ENCODE measurements around the gene CNTNAP2.
"Not testable (repeated sequence)": the region's sequence is repeated elsewhere in the genome, so short reads cannot be mapped to it uniquely, and the experiment has no call there.

CNTNAP2 gene

DNA sequence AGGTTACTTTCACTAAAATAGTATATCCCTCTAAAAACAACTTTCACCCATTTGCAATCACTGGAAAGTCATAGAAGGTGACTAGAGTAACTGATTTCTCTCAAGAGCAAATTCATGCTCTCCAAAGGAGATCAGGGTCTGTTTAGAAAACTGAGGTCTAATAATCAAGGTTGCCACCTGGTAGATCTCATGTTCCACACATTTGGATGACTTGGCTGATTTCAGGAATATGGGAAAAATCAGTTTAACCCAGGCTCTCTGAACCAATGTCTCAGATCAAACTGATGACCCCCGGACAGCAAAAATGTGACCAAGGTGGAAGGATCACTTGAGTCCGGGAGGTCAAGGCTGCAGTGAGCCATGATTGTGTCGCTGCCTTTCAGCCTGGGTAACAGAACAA is 1911.6 kb downstream of the CNTNAP2 start:
- no peak for DNase-seq (ENCODE audit: low spot score)

DNA sequence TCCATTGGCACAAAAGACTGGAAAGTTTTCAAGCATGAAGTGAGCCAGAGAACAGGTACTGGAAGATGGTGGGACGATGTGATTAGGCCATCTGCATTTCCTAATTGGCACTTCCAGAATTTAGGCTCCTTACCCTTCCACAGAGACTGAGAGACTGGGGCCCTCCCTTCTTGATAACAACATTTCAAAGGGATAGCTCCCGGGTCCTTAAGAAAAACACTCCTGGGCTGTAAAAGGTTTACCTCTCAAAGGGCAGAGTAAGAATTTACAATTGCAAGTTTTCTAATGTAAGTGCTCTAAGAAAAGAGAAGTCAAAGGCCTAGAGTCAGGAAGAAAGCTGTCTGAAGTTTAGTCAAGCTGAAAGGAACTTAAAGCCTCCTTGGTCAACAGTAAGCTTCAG is 1914.4 kb downstream of the CNTNAP2 start:
- no peak for DNase-seq (ENCODE audit: low spot score)

DNA sequence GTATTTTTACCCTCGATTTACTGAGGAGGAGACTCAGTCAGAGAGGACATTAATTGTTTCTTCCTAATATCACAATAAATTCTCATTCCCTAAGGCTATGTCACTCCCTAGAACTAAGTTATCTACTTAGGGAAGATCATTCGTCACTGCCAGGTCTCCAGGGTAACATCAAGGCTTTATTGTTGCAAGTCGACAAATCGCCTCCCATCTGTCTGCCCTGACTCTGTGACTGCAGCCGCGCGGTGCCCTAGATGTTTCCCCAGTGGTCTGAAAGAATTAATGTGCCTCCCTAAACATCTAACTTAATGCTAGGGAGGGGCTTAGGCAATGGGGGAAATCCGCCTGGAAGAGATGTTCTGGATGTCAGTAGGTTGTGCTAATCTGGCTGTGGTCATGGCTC is 1915.2 kb downstream of the CNTNAP2 start:
- DNase-seq (ENCODE audit: low spot score): no peak

DNA sequence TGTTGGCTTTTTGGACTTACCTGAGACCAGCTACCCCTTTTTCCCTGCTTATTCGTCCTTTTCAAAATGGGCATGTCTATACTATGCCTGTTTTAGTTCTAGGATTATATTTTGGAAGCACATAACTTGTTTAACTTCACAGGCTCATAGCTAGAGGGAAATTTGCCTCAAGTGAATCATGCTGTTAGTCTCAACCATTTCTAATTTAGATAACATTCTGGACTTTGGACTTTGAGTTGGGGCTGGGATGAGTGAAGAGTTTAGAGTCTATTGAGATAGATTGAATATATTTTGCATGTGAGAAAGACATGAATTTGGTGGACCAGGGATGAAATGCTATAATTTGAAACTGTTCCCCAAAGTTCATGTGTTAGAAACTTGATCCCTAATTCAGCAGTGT is 1919.3 kb downstream of the CNTNAP2 start:
- DNase-seq (ENCODE audit: low spot score): no peak

DNA sequence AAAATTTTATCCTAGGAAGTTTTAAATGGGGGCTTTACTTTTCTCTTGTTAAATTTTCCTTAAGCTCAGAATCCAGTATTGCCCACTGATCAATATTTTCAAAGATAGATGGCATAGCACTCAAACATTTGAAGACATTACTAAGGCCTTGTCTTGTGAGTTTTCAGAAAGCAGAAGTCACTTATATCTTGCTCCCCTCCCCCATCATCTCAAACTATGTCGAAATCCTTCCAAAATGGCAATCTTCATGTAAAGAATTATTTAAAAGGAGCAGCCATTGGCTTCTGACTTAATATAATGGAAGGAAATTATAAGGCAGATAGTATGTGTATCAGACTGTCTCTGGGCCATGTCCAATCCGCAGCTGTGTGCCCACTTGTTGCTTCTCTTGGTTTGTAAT is 1920.4 kb downstream of the CNTNAP2 start:
- no peak for DNase-seq (ENCODE audit: low spot score)

DNA sequence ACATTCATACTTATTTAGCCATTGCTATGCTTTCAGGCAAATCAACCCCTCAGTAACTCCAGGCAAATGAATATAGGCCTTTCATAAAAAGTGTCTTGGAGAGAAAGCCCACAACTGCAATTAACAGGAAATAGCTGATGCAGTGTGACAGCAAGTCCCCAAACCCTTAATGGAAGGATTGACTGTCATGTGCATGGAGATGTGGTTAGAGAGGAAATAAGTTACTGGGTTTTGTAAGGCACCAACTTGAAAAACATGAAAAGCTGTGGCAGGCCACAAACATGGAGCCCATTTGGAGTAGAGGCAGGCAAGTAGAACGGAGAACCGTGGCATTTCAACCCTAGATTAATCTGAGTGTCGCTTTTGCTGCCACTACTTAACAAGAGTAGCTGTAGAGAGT is 1924.6 kb downstream of the CNTNAP2 start:
- no peak for DNase-seq (ENCODE audit: low spot score)

- no peak for DNase-seq (ENCODE audit: low spot score)
These were observed 1926.5 kb downstream of the CNTNAP2 start for GRCh38 chr7:148042935-148043631.

- DNase-seq (ENCODE audit: low spot score): no peak
These were observed 1927.6 kb downstream of the CNTNAP2 start for GRCh38 chr7:148044173-148044572.

GRCh38 chr7:148045521-148045920 is 1928.9 kb downstream of the CNTNAP2 start:
- no peak for DNase-seq (ENCODE audit: low spot score)

DNA sequence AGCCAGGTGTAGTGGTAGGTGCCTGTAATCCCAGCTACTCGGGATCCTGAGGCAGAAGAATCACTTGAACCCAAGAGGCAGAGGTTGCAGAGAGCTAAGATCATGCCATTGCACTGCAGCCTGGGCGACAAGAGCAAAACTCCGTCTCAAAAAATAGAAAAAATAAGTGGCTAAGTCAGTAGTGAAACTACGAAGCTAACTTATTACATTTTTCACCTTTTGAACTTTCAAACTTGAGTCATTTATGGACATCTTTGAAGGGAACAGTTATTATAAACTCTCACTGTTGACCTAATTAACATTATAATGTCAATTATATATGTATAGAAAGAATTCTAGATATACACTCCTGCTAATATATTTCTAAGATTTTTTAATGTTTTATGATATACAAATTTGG is 1932.5 kb downstream of the CNTNAP2 start:
- DNase-seq (ENCODE audit: low spot score): no peak

- no peak for DNase-seq (ENCODE audit: low spot score)
These were observed 1934.0 kb downstream of the CNTNAP2 start for GRCh38 chr7:148050492-148051158.

DNA sequence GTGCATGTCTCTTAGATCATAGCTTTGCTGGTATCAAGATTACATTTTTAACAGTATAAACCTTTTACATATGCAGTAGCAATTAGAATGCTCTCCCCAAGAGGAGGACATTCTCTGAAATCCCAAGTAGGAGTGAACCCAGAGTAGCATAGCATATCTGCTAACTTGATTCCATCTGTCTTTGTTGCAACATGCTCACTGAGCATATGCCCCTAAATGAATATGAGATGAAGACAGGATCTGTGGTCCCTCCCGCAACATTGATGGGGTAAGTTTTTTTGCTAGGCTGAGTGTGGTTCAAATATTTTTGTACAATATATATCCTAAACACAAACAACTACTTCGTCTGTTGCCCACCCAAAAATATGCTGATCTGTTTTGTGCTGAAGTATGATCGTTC is 1939.8 kb downstream of the CNTNAP2 start:
- DNase-seq (ENCODE audit: low spot score): no peak

- DNase-seq (ENCODE audit: low spot score): no peak
These were observed 1941.5 kb downstream of the CNTNAP2 start for GRCh38 chr7:148058092-148058491.

DNA sequence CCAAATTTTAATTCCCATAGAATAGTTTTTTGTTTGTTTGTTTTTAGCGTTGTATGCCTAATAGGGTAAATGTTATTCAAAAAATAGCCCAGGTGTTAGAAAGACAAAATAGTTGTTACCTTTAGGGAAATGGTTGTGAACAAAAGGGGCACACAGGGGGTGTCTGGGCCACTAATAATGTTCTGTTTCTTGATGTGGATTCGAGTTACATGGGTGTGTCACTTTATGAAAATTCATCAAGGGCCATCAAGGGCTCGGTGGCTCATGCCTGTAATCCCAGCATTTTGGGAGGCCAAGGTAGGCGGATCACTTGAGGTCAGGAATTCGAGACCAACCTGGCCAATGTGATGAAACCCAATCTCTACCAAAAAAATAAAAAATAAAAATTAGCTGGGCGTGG is 1942.2 kb downstream of the CNTNAP2 start:
- DNase-seq (ENCODE audit: low spot score): no peak

- DNase-seq (ENCODE audit: low spot score): no peak
These were observed 1944.1 kb downstream of the CNTNAP2 start for GRCh38 chr7:148060724-148061123.

DNA sequence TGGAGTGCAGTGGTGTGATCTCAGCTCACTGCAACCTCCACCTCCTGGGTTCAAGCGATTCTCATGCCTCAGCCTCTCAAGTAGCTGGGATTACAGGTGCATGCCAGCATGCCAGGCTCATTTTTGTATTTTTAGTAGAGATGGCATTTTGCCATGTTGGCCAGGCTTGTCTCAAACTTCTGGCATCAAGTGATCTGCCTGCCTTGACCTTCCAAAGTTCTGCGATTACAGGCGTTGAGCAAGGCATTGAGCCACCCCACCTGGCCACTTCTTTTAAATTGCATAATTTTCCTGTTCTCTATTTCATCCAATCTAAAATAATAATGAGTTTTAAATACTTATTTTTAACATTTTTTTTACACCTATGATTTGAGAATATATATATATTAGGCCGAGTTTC is 1961.5 kb downstream of the CNTNAP2 start:
- not testable (repeated sequence) for DNase-seq (ENCODE audit: low spot score)

GRCh38 chr7:148079206-148080080 is 1962.8 kb downstream of the CNTNAP2 start:
- DNase-seq (ENCODE audit: low spot score): no peak

GRCh38 chr7:148083448-148083847 is 1966.8 kb downstream of the CNTNAP2 start:
- no peak for DNase-seq (ENCODE audit: low spot score)

DNA sequence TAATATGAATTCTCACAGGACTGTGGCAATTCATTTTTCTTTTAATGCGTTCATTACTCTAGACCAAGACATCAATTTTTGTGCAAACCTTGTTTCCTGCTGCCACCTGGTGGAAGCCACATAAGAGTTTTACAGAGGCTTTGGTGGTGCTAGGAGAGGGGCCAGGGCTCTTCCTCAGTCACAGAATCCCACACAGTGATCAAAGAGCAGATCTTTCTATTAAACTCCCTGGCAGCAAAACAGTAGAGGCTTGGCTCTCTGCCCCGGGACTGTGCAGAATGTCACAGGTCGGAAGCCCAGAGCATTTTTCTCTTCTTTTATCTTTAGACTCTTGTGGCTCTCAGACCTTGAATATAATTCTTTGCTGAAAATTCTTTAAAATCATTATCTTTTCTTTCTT is 1967.5 kb downstream of the CNTNAP2 start:
- DNase-seq (ENCODE audit: low spot score): no peak

DNA sequence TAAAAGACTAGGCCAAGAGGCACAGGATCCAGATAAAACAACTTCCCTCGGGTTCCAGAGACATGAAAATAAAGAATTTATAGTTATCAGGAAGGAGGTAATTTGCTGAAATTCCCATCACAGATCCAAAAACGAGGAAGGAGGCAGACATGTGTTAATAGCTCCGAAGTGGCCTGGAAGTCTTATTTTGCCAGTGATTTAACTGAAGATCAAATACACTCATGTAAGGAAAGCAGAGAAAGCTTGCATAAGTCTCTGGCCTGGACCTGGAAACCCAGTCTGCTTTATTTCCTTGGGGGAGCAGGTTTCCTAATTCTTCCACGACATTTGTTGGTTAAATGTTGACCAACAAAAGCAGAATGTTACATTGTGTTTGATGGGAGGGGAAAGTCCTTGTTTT is 1975.3 kb downstream of the CNTNAP2 start:
- DNase-seq (ENCODE audit: low spot score): no peak

GRCh38 chr7:148093375-148094166 is 1977.0 kb downstream of the CNTNAP2 start:
- no peak for DNase-seq (ENCODE audit: low spot score)

DNA sequence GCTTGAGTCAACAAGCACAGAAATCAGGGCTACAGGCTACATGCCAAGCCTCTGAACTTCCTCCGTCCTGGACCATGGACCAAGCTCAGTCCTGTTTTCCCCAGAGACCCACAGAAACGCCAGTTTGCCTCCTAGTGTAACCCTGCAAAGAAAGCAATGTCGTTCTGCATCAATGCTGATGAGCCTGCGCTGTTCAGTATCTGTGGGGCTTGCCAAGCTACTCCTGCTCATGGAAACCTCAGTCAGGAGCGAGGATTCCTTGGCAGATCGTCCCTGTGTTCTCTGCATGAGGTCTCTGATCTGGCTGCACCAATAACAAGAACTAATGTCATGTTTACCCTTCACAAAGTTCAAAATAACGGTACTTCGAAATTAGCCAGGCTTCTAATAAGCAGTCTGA is 1978.5 kb downstream of the CNTNAP2 start:
- DNase-seq (ENCODE audit: low spot score): no peak
